K562 (cell line): ENCODE results near the gene ERCC2. TPM values are rescaled to one million over a fixed set of nuclear protein-coding genes. Genes with fewer than 3 reads are reported as not detected.

Source experiments
- E2F6 ChIP-seq, 2 experiments: IDR thresholded peaks; 2 replicates each; pipeline ENCODE4 v1.6.1; 2011; ENCODE audit warnings: borderline replicate concordance in 1 of 2, control low read depth in 1 of 2, low read depth in 1 of 2, low read length in 1 of 2, mild to moderate bottlenecking in 1 of 2, mixed read lengths in 1 of 2, moderate library complexity in 1 of 2; ENCODE audit not compliant: insufficient read depth in 1 of 2, insufficient read length in 1 of 2, poor library complexity in 1 of 2, severe bottlenecking in 1 of 2; ENCODE audit errors: extremely low read depth in 1 of 2
- REST ChIP-seq, 2 experiments: fragments of 450-650 bp; formaldehyde crosslinking in 1 of 2; IDR thresholded peaks; 2 replicates each; pipeline versions ENCODE4 v1.4.0 to v1.6.1; 2014 to 2020; ENCODE audit warnings: mild to moderate bottlenecking in 2 of 2, borderline replicate concordance in 1 of 2, low read depth in 1 of 2
- polyA plus RNA-seq, 8 experiments: library from polyadenylated mRNA; depleted of rRNA in 4 of 8; stranded (reverse) in 5 of 8; unstranded in 3 of 8; fragments of >200 nt; fragmentation: Nextera tagmentation in 2 of 8; fragmentation: Illumina TruSeq in 1 of 8; extraction: Ambion mirVana in 2 of 8; extraction: Trizol in 1 of 8; gene quantifications; 2 replicates each; pipeline versions ENCODE4 v1.2.1 to v1.2.3, GENCODE V29; 2011 to 2014; ENCODE audit warnings: inconsistent platforms in 1 of 8, missing spikeins in 1 of 8
- total RNA-seq, 7 experiments: library from RNA; depleted of rRNA in 6 of 7; stranded (reverse); fragments of >200 nt in 6 of 7; fragmentation: Illumina TruSeq in 2 of 7; extraction: Trizol in 2 of 7; gene quantifications; 2 replicates each; pipeline versions ENCODE4 v1.2.1 to v1.2.3, GENCODE V29; 2011 to 2021; ENCODE audit warnings: low replicate concordance in 1 of 7
- TF ChIP-seq, protein P1 (sequence below): IDR thresholded peaks from 2 replicates; pipeline ENCODE4 v1.6.1; 2012; ENCODE audit warnings: low read depth, low read length, improper control_type of control experiment, borderline replicate concordance
- TF ChIP-seq, protein P2 (sequence below): fragments of 200-800 bp; sonication (Bioruptor generic); IDR thresholded peaks from 2 replicates; pipeline ENCODE4 v1.6.1; 2016; ENCODE audit warnings: missing genetic modification characterization, missing compliant biosample characterization
- TF ChIP-seq, protein P3 (sequence below), 2 experiments: IDR thresholded peaks; 2 replicates each; pipeline ENCODE4 v1.6.1; 2012; ENCODE audit warnings: improper control_type of control experiment in 2 of 2, low read depth in 2 of 2, low read length in 2 of 2, borderline replicate concordance in 1 of 2

ERCC2 gene
- total and polyA plus RNA-seq, 9 of the 15 experiments (the other 6 are each of a cell fraction or from before 2014, with no cell fraction given) = 2.2 to 55.9 (median 23.4) TPM

- TF ChIP-seq E2F6 (IDR thresholded peaks at IDR 0.05; ENCODE audit: borderline replicate concordance in 1 of 2, extremely low read depth in 1 of 2, insufficient read depth in 1 of 2, insufficient read length in 1 of 2, low read depth in 1 of 2, low read length in 1 of 2, poor library complexity in 1 of 2, severe bottlenecking in 1 of 2) (peak in 1 of 2 experiments; percentile 54), REST (IDR thresholded peaks at IDR 0.05; ENCODE audit: borderline replicate concordance) (peak; percentile 10; the same call in 1 of the 2 replicates), REST (CRISPR knock-in tag; IDR thresholded peaks at IDR 0.05; ENCODE audit: low read depth) (no peak)
- TF ChIP-seq, protein P1, sequence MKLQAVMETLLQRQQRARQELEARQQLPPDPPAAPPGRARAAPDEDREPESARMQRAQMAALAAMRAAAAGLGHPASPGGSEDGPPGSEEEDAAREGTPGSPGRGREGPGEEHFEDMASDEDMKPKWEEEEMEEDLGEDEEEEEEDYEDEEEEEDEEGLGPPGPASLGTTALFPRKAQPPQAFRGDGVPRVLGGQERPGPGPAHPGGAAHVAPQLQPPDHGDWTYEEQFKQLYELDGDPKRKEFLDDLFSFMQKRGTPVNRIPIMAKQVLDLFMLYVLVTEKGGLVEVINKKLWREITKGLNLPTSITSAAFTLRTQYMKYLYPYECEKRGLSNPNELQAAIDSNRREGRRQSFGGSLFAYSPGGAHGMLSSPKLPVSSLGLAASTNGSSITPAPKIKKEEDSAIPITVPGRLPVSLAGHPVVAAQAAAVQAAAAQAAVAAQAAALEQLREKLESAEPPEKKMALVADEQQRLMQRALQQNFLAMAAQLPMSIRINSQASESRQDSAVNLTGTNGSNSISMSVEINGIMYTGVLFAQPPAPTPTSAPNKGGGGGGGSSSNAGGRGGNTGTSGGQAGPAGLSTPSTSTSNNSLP = no peak
- TF ChIP-seq, protein P2, sequence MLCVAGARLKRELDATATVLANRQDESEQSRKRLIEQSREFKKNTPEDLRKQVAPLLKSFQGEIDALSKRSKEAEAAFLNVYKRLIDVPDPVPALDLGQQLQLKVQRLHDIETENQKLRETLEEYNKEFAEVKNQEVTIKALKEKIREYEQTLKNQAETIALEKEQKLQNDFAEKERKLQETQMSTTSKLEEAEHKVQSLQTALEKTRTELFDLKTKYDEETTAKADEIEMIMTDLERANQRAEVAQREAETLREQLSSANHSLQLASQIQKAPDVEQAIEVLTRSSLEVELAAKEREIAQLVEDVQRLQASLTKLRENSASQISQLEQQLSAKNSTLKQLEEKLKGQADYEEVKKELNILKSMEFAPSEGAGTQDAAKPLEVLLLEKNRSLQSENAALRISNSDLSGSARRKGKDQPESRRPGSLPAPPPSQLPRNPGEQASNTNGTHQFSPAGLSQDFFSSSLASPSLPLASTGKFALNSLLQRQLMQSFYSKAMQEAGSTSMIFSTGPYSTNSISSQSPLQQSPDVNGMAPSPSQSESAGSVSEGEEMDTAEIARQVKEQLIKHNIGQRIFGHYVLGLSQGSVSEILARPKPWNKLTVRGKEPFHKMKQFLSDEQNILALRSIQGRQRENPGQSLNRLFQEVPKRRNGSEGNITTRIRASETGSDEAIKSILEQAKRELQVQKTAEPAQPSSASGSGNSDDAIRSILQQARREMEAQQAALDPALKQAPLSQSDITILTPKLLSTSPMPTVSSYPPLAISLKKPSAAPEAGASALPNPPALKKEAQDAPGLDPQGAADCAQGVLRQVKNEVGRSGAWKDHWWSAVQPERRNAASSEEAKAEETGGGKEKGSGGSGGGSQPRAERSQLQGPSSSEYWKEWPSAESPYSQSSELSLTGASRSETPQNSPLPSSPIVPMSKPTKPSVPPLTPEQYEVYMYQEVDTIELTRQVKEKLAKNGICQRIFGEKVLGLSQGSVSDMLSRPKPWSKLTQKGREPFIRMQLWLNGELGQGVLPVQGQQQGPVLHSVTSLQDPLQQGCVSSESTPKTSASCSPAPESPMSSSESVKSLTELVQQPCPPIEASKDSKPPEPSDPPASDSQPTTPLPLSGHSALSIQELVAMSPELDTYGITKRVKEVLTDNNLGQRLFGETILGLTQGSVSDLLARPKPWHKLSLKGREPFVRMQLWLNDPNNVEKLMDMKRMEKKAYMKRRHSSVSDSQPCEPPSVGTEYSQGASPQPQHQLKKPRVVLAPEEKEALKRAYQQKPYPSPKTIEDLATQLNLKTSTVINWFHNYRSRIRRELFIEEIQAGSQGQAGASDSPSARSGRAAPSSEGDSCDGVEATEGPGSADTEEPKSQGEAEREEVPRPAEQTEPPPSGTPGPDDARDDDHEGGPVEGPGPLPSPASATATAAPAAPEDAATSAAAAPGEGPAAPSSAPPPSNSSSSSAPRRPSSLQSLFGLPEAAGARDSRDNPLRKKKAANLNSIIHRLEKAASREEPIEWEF = no peak
- TF ChIP-seq, protein P3, sequence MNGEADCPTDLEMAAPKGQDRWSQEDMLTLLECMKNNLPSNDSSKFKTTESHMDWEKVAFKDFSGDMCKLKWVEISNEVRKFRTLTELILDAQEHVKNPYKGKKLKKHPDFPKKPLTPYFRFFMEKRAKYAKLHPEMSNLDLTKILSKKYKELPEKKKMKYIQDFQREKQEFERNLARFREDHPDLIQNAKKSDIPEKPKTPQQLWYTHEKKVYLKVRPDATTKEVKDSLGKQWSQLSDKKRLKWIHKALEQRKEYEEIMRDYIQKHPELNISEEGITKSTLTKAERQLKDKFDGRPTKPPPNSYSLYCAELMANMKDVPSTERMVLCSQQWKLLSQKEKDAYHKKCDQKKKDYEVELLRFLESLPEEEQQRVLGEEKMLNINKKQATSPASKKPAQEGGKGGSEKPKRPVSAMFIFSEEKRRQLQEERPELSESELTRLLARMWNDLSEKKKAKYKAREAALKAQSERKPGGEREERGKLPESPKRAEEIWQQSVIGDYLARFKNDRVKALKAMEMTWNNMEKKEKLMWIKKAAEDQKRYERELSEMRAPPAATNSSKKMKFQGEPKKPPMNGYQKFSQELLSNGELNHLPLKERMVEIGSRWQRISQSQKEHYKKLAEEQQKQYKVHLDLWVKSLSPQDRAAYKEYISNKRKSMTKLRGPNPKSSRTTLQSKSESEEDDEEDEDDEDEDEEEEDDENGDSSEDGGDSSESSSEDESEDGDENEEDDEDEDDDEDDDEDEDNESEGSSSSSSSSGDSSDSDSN (IDR thresholded peaks at IDR 0.05; ENCODE audit: borderline replicate concordance in 1 of 2, low read depth in 2 of 2, low read length in 2 of 2) = peak; percentile 56 to 84; a peak in 1 of 4 replicates
Observed at GRCh38 chr19:45346449-45346848, 23.9 kb downstream of the ERCC2 start (continued).
